ENCODE measurements around the gene FHL1.

- TF ChIP-seq POLR2AphosphoS5 (IDR thresholded peaks at IDR 0.05; ENCODE audit: insufficient read depth in 1 of 2, low read depth in 1 of 2): no peak
- TF ChIP-seq POLR2A (IDR thresholded peaks at IDR 0.05): no peak
- TF ChIP-seq CTCF (IDR thresholded peaks at IDR 0.05): no peak
Observed at GRCh38 chrX:136112778-136113177, 34.6 kb upstream of the FHL1 start.
